ENCODE data around the gene GATA2. TPM values are rescaled to one million over a fixed set of nuclear protein-coding genes. Genes with fewer than 3 reads are reported as not detected.

Gene GATA2
- total RNA-seq, 1 experiment from 2014 or later = 18.6 TPM

- no peak for TF ChIP-seq CEBPB (IDR thresholded peaks at IDR 0.05; ENCODE audit: low read depth)
- no peak for TF ChIP-seq ZFX (IDR thresholded peaks at IDR 0.05)
- TF ChIP-seq ATF3 (IDR thresholded peaks at IDR 0.05) = no peak
- no peak for TF ChIP-seq YY1 (IDR thresholded peaks at IDR 0.05; ENCODE audit: extremely low read depth, insufficient replicate concordance, low read depth, low read length)
- TF ChIP-seq EZH2phosphoT487 (IDR thresholded peaks at IDR 0.05; ENCODE audit: borderline replicate concordance) = no peak
- TF ChIP-seq EZH2 (IDR thresholded peaks at IDR 0.05) = no peak
- TF ChIP-seq SRF (IDR thresholded peaks at IDR 0.05; ENCODE audit: low read depth) = no peak
- TF ChIP-seq SIN3A (IDR thresholded peaks at IDR 0.05; ENCODE audit: low read depth) = no peak
- TF ChIP-seq MAX (IDR thresholded peaks at IDR 0.05) = no peak
- TF ChIP-seq FOSL1 (IDR thresholded peaks at IDR 0.05; ENCODE audit: low read depth) = no peak
- TF ChIP-seq EGR1 (IDR thresholded peaks at IDR 0.05; ENCODE audit: low read depth) = no peak
- TF ChIP-seq ZNF274 (IDR thresholded peaks at IDR 0.05; ENCODE audit: low read depth, low read length) = no peak
- TF ChIP-seq ELF1 (IDR thresholded peaks at IDR 0.05; ENCODE audit: borderline replicate concordance, low read depth) = no peak
- TF ChIP-seq ZBTB33 (IDR thresholded peaks at IDR 0.05; ENCODE audit: extremely low read depth, insufficient replicate concordance, low read length) = no peak
- no peak for TF ChIP-seq CTCF (IDR thresholded peaks at IDR 0.05 in 2 of 3, conservative IDR thresholded peaks at IDR 0.05 in 1 of 3; ENCODE audit: borderline replicate concordance in 1 of 3, insufficient read depth in 1 of 3, low read depth in 2 of 3, low read length in 2 of 3)
- TF ChIP-seq CBX3 (IDR thresholded peaks at IDR 0.05; ENCODE audit: low read depth) = no peak
- TF ChIP-seq SP1 (IDR thresholded peaks at IDR 0.05; ENCODE audit: low read depth) = no peak
- no peak for TF ChIP-seq POLR2A (IDR thresholded peaks at IDR 0.05; ENCODE audit: borderline replicate concordance, extremely low read depth, insufficient read depth, insufficient read length)
- no peak for TF ChIP-seq TCF7L2 (IDR thresholded peaks at IDR 0.05; ENCODE audit: borderline replicate concordance, extremely low read depth, insufficient read depth, insufficient read length)
- POLR2A ChIA-PET = no interaction called here
- intact Hi-C loops (cut with micrococcal nuclease) = no loop called here
- no TSS peak for BruUV-seq (replicated peaks)
- Histone ChIP-seq H3K27me3 (ENCODE audit: insufficient read depth, low read length) (no peaks in the 10 kb centered on the region), H3K4me3 (replicated peaks in 1 of 2; ENCODE audit: low read depth in 1 of 2, low read length in 2 of 2) (no peak overlapping the region), H3K9me3 (ENCODE audit: control insufficient read depth in 1 of 2, insufficient read depth in 1 of 2, low read depth in 1 of 2, low read length in 2 of 2) (no peaks in the 10 kb centered on the region), H3K36me3 (ENCODE audit: control insufficient read depth in 1 of 2, insufficient read depth in 2 of 2, low read length in 2 of 2) (peaks cover 0 to 2% of the 10 kb centered on the region in 2 experiments; a peak in 2 of 4 replicates), H3K4me2 (ENCODE audit: low read length) (no peak overlapping the region), H4K20me1 (ENCODE audit: insufficient read depth) (no peaks in the 10 kb centered on the region), H3K27ac (ENCODE audit: low read depth, low read length) (no peak overlapping the region), H3K9me2 (ENCODE audit: insufficient read depth) (no peaks in the 10 kb centered on the region), H3K9ac (ENCODE audit: low read length) (no peak overlapping the region), H3K4me1 (ENCODE audit: control insufficient read depth in 1 of 2, insufficient read depth in 2 of 2, low read length in 2 of 2) (peaks cover 4 to 20% of the 10 kb centered on the region in 2 experiments; a peak in 3 of 4 replicates), H3K79me2 (ENCODE audit: insufficient read depth, low read length) (peaks cover 38% of the 10 kb centered on the region; the same call in 1 of the 2 replicates), H2AFZ (ENCODE audit: low read depth, low read length, poor library complexity, severe bottlenecking) (no peak overlapping the region)
- no peak for ATAC-seq
- RAD21 ChIA-PET (ENCODE audit: low non-redundant PET in 1 of 2, low total read pairs in 2 of 2, uncharacterized antibody in 2 of 2, unreplicated experiment in 2 of 2) = no interaction called here
- no peak for DNase-seq (ENCODE audit: low read depth, low spot score)
- CTCF ChIA-PET = no interaction called here
These were observed 895 bp downstream of the GATA2 start for GRCh38 chr3:128491941-128492670.
